Stimulated activated CD4-positive, alpha-beta T cell treated with anti-CD3 and anti-CD28 coated beads, Interleukin-15, amount 100 ng/mL, for 24 hours (primary cell): ENCODE results near the gene FBXL19.

Experiments
- DNase-seq: peaks from one replicate; pipeline ENCODE4 v3.0.0-alpha.2; 2020

FBXL19 gene

DNA sequence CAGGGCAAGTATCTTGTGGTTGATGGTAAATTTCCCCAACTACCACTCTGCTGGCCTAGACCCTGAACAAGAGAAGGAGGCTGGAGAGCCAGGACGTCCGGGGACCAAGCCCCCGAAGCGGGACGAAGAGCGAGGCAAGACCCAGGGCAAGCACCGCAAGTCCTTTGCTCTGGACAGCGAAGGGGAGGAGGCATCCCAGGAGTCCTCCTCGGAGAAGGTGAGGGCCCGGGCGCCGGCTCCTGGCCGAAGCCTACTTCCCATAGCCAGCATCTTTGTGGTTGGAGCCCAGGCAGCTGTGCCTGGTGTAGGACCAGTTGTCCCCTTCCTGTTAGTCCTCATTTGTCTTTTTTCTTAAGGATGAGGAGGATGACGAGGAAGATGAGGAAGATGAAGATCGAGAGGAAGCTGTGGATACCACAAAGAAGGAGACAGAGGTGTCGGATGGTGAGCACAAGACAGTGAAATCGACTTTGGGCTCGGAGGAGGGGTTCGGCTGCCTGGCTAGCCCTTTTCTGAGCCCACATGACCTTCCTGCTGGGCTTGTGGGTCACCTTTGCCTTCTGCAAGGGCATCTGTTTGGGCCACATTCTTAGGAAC, 46.0 kb downstream of the FBXL19 start:
- no peak for DNase-seq

DNA sequence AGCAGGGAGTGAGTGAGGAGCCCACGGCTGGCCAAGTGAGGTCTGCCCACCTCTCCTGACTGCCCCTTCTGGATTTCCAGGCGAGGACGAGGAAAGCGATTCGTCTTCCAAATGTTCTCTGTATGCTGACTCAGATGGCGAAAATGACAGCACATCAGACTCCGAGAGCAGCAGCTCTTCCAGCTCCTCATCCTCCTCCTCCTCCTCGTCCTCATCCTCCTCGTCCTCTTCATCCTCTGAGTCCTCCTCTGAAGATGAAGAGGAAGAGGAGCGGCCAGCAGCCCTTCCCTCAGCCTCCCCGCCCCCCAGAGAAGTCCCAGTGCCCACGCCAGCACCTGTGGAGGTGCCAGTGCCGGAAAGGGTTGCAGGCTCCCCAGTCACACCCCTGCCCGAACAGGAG, 47.9 kb downstream of the FBXL19 start:
- no peak for DNase-seq

DNA sequence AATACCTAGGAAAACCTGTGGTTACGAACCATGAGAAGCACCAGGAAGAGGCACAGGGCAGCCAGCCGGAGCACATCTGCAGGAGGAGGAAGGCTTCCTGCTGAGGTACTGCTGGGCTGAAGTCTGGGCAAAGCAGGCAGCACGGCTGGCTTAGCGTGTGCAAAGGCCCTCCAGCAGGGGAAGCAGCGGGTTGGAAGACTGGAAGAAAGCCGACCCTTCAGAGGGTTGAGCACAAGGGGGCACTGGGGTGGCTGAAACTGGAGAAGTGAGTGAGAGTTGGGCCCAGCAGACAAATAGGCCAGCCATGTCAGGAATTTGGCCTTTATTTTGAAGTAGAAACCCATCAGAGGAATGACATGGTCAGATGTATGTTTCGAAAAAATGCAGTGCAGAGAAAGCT, 49.5 kb downstream of the FBXL19 start:
- DNase-seq: no peak

DNA sequence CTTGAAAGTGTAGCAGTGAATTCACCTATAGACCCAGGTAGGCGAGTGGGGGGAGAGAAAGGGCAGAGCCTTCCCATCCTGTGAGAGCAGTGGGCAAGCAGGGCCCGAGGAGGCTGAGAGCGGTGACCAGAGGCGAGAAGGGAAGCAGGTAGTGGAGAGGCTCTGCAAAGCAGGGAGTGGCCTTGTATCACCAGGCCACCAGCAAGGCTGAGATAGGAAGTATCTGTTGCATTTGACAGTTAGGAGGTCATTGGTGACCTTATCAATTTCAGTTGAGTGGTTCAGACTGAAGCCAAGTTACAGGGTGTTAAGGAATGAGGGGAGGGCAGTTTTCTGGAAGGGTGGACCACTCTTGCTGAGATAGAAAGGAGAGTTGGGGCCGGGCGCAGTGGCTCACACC, 51.0 kb downstream of the FBXL19 start:
- no peak for DNase-seq

DNA sequence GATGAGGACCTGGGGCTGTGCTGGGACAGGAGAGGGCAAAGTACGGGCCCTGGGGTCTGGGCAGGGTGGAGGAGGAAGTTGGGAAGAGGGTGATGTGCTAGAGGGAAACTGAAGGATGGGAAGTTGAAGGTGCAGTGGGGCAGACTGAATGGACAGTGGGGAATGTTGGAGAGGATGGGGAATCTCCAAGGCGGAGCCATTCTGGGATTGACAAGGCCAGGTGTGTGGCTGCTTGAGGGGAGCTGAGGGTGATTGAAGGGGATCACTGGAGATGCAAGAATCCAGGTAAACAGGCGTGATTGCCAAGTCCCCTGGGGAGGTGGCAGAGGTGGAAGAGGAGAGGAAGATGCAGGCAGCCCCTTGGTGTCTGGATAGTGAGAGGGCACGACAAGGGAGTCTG, 53.1 kb downstream of the FBXL19 start:
- DNase-seq: no peak

DNA sequence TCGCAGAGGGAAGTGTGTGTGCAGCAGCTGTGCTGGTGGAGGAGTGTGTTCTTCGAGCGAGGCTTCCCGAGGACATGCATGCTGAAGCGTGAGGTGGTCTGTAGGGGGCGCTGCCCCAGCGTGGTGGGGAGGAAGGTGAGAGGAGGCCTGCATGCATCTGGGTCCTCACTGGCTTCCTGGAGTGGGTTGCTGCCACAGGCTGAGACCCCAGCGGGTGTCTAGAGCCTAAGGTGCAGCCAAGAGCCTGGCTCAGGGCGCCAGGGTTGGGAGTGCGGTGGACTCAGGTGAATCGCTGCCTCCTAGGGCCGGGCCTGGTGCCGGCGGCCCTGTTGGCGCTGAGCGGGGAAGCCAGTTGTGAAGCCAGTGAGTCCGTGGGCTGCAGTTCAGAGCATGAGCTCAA, 54.1 kb downstream of the FBXL19 start:
- DNase-seq: peak; percentile 46

DNA sequence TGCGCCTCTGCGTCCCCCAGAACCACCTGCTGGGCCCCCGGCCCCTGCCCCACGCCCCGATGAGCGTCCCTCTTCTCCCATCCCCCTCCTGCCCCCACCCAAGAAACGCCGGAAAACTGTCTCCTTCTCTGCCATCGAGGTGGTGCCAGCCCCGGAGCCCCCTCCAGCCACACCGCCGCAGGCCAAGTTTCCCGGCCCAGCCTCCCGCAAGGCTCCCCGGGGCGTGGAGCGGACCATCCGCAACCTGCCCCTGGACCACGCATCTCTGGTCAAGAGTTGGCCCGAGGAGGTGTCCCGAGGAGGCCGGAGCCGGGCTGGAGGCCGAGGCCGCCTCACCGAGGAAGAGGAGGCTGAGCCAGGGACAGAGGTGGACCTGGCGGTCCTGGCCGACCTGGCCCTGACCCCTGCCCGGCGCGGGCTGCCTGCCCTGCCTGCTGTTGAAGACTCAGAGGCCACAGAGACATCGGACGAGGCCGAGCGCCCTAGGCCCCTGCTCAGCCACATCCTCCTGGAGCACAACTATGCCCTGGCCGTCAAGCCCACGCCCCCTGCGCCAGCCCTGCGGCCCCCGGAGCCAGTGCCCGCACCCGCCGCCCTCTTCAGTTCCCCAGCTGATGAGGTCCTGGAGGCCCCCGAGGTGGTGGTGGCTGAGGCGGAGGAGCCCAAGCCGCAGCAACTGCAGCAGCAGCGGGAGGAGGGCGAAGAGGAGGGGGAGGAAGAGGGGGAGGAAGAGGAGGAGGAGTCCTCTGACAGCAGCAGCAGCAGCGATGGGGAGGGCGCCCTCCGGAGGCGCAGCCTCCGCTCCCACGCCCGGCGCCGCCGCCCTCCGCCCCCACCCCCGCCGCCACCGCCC, 56.0 kb downstream of the FBXL19 start:
- DNase-seq: no peak

DNA sequence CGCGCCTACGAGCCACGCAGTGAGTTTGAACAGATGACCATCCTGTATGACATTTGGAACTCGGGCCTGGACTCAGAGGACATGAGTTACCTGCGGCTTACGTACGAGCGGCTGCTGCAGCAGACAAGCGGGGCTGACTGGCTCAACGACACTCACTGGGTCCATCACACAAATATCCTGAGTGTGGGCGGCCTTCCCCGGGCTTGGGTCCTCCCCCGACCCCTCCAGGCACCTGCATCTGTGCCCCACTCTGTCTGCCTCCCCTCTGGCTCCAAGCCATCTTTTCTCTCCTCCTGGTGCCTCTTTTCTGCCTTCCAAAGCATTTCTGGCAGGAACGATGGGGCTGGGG, 56.6 kb downstream of the FBXL19 start:
- no peak for DNase-seq

DNA sequence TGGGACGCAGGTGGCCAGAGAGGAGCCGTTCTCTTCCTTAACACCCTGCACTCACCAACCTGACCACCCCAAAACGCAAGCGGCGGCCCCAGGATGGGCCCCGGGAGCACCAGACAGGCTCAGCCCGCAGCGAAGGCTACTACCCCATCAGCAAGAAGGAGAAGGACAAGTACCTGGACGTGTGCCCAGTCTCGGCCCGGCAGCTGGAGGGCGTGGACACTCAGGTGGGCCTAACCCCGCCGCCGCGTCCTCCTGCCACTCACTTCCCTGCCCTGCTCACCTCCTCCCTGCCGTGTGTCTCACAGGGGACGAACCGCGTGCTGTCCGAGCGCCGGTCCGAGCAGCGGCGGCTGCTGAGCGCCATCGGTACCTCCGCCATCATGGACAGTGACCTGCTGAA, 57.1 kb downstream of the FBXL19 start:
- no peak for DNase-seq

DNA sequence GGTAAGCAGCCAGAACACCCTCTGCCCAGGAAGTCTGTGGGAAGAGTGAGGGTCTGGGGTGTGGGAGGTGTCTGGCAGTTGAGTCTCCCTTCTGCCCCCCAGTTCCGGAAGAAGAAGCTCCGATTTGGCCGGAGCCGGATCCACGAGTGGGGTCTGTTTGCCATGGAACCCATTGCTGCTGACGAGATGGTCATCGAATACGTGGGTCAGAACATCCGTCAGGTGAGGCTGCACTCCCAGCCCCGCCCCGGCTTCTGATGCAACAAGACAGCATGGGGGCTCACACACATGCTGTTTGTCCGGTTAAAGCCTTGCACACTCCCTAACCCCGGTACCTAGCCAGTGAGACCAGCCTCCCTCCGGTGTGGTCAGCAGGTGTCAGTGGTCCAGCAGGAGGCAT, 57.6 kb downstream of the FBXL19 start:
- no peak for DNase-seq

DNA sequence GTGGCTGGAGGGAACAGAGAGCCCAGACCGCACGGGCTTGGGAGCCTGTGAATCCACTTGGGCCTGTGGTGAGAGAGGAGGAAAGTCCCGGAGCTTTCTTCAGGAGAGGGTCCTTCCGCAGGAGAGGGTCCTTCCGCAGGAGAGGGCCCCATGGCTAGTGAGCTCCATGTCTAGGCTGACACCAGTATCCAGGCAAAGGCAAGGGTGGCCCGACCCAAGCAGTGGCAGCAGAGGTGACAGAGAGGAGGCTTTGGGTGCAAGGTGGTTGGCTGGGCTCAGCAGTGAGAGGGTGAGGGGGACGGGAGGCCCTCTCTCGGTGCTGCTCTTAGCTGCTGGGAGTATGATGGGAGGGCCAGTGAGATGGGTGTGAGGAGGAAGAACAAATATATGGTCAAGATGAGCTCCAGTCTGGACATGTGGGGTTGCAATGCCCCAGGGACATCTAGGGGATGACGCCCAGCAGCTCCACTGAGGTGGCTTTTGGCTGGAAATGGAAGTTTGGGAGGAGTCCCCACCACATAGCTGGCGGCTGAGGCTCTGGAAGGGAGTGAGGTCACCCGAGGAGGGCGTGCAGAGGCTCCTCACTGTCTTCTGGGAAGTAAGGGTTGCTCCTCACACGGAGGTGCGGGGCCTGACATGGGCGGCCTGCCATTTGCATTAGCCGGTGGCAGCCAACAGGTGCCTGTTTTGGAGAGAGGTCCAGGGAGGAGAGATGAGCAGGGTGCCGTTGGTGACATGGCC, 59.3 kb downstream of the FBXL19 start:
- no peak for DNase-seq

DNA sequence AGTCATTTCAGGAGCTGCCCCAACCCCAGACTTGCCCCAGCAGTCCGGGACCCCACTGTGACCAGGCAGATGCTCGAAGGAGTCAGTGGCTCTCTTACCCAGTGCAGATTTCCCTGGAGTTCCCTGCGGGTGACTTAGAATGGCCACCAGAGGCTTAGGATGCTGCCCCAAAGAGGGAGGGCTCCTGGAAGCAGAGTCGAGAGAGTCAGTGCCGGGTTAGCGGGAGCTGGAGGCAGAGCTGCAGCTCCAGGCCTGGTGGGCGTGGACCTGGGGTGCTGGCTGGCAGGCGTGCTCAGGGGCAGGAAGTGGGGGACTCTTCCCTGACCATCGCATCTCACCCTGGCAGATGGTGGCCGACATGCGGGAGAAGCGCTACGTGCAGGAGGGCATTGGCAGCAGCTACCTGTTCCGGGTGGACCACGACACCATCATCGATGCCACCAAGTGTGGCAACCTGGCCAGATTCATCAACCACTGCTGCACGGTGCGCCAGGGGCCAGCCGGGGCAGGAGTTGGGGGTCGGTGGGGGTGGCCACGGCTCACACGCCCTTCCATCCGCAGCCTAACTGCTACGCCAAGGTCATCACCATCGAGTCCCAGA, 60.0 kb downstream of the FBXL19 start:
- no peak for DNase-seq

DNA sequence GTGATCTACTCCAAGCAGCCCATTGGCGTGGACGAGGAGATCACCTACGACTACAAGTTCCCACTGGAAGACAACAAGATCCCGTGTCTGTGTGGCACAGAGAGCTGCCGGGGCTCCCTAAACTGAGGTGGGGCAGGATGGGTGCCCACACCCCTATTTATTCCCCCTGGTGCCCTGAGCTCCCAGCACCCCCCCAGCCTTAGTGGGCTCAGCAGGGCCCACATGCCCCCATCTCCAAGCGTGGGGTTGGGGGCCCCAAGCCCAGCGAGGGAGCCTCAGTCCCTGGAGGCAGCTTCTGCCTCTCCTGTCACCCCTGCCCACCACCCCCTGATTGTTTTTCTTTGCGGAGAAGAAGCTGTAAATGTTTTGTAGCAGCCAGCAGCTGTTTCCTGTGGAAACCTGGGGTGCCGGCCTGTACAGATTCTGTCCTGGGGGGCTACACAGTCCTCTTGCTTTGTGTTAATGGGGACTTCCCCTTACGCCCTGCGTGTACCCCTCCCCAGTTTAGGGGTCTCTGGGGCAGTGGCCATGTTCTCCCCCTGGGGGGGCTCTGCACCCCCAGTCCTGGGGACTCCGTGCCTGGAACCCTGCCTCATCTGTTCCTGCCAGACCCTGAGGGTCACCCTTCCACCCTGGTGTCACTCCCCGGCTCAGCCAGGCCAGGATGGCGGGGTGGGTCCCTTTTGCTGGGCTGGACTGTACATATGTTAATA, 60.7 kb downstream of the FBXL19 start:
- no peak for DNase-seq

DNA sequence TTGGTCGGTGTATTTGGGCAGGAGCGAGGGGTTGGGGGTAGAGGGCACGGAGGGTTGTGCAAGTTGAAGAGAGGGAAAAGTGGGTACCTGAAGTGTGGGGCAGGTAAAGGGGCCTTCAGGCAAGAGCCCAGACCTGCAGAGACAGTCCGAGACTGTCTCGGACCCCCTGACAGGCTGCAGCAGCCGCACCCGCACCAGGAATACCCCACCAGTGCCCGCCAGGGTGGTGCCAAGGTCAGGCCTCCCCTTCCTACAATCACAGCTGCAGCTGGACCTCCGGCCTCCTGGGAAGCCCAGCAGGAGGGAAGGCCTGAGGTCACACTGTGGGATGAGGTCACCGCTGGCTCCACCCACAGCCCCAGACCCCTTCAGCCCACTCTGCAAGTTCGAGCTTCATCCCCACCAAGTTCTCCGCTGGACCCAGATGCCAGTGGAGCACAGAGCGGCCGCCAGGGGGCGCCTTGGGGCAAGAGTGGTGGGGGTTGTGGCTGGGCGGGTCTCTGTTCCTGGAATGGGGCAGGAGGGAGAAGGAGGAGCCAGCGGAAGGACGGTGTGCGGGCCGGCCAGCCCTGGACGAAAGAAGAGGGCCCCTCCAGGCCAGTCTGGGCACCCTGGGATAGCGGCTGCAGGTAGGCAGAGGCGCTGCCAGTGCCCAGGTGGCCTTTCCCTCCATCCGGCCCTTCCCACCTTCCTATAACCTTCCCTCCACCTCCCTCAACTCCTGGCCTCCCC, 61.5 kb downstream of the FBXL19 start, which contains the start of gene HSD3B7:
HSD3B7 (plus strand) TSS at position 539 of the 732 bp plus-strand sequence. CDS start 452 bp downstream, outside the sequence.
- DNase-seq: peak; percentile 88

DNA sequence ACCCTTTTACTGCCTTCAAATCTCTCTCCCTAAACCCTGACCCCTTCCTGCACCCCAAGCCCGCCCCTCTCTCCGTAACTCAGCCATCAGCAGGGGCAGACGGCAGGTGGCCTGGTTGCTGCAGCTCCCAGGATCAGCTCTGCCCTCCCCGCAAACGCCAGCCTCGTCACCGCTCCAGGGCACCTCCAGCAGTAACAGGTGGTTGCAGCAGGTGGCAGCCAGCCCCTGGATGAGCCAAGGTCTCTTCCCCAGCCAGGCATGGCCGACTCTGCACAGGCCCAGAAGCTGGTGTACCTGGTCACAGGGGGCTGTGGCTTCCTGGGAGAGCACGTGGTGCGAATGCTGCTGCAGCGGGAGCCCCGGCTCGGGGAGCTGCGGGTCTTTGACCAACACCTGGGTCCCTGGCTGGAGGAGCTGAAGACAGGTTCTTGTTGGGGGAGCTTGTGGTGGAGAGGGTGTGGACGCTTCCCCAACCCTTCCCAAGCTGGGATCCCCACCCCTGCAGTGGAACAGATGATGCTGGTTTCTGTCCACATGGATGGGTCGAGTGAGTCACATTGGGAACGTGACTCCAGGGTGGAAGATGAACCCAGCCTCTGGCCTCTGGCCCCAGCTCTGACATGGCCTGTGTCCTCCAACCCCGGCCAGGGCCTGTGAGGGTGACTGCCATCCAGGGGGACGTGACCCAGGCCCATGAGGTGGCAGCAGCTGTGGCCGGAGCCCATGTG, 62.2 kb downstream of the FBXL19 start:
- DNase-seq: no peak

DNA sequence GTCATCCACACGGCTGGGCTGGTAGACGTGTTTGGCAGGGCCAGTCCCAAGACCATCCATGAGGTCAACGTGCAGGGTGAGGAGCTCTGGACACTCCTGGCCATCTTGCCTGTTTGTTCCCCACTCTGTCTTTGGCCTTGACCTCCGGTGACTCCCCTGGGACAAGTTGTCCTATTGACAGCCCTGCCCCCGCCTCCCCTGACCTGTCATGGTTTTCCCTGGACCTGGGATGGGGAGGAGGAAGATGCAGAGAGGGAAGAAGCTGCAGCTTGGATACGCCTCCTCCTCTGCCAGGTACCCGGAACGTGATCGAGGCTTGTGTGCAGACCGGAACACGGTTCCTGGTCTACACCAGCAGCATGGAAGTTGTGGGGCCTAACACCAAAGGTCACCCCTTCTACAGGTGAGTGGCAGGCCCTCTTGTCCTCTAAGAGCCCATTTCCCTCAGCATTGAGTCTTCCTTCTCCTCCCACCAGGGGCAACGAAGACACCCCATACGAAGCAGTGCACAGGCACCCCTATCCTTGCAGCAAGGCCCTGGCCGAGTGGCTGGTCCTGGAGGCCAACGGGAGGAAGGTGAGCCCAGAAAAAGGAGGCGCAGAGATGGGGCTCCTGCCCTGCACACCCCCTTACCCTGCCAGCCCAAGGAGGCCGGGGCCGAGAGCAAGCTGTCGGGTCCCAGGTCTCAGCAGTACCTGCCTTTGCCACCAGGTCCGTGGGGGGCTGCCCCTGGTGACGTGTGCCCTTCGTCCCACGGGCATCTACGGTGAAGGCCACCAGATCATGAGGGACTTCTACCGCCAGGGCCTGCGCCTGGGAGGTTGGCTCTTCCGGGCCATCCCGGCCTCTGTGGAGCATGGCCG, 63.0 kb downstream of the FBXL19 start:
- no peak for DNase-seq

DNA sequence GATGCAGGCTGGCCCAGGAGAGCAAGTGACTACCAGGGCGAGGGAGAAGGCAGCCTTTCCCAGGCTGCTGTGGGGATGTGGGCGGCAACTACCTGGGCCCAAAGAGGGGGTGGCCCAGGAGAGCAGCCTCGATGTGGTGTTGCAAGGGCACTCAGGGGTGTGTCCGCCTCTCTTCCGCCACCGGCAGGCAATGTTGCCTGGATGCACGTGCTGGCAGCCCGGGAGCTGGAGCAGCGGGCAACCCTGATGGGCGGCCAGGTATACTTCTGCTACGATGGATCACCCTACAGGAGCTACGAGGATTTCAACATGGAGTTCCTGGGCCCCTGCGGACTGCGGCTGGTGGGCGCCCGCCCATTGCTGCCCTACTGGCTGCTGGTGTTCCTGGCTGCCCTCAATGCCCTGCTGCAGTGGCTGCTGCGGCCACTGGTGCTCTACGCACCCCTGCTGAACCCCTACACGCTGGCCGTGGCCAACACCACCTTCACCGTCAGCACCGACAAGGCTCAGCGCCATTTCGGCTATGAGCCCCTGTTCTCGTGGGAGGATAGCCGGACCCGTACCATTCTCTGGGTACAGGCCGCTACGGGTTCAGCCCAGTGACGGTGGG, 64.3 kb downstream of the FBXL19 start:
- DNase-seq: no peak

DNA sequence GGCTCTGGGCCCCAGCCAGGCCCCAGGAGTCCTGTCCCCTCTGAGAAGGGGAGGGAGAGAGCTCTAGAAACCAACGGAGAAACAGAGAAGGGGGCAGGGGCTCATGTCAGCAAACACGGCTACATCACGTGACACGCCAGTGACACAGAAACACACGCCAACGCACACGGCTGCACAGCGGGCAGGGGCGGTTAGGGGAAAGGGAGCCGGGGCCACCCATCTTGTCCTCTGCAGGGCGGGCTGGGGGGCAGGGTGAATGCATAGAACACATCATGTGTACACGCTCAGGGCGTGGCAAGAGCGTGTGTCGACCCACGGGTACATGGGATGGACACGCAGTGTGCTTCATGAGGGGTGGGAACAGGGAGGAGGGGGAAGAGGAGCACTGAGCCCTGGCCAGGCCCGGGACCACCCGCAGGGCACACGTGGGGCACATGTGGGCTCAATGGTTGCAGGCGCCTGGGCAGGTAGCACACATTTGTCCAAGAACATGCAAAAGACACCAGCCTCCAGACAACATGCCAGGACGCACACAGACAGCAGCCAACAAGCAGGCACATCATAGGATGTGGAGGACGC, 66.2 kb downstream of the FBXL19 start:
- DNase-seq: no peak

DNA sequence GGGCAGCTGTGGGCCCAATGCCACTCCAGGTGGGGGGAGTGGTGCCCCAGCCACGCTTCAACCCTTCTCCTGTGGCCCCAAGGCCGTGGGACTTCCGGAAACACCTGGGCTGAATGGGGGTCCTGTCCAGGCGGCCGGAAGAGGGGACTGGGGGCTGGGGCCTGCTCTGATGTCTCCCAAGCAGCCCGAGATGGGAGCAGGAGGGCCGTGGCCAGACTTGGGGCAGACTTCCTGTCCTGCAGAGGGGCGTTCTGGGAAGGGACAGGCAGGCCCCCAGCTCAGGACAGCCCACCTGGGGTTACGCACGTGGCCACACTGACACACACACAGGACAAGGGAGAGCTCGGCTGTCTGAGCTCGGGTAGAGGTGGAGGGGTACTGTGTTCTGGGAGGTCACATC, 66.7 kb downstream of the FBXL19 start:
- no peak for DNase-seq

DNA sequence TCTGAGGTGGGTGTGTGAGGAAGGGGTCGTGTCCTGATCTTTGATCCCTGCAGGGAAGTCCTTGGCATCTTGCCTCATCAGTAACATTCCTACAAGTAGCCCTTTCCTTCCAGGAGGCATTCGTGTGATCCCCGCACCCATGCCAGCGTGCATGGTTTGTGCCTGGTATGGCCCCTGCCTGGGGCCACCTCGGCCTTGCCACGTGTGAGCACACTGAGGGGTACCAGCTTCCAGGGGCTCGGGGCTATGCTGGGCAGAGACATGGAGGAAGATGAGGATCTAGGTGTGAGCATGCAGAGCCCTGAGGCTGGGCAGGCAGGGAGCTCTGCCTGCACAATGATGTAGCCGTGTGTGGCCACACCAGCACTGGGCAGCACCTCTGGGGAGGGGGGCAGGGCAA, 67.7 kb downstream of the FBXL19 start:
- DNase-seq: no peak
